HG02588 (cell line): Measurements from ENCODE around the gene CCDC177.

Source experiments
- ATAC-seq: cut with Tn5 transposase; IDR thresholded peaks from one replicate; pipeline ENCODE4 v1.9.1; 2021; ENCODE audit warnings: mild to moderate bottlenecking, moderate library complexity; ENCODE audit not compliant: unreplicated experiment

Gene CCDC177

GRCh38 chr14:69531135-69531534 lies 43.5 kb downstream of the CCDC177 start:
- no peak for ATAC-seq

- no peak for ATAC-seq
These were observed 44.6 kb downstream of the CCDC177 start for GRCh38 chr14:69530095-69530494.

- no peak for ATAC-seq
These were observed 45.1 kb downstream of the CCDC177 start for GRCh38 chr14:69529563-69529962.

- ATAC-seq: no peak
These were observed 45.7 kb downstream of the CCDC177 start for GRCh38 chr14:69528930-69529329.

GRCh38 chr14:69528143-69528542 lies 46.5 kb downstream of the CCDC177 start:
- no peak for ATAC-seq

GRCh38 chr14:69527635-69528034 lies 47.0 kb downstream of the CCDC177 start:
- ATAC-seq: no peak

- ATAC-seq: no peak
These were observed 48.8 kb downstream of the CCDC177 start for GRCh38 chr14:69525896-69526295.

- ATAC-seq: no peak
These were observed 52.6 kb downstream of the CCDC177 start for GRCh38 chr14:69522026-69522425.
